Omental fat pad (tissue), 4 donors: ENCODE data around the gene CRY1. TPM values are rescaled to one million over a fixed set of nuclear protein-coding genes. Genes with fewer than 3 reads are reported as not detected.
"Not testable (repeated sequence)": the region's sequence is repeated elsewhere in the genome, so short reads cannot be mapped to it uniquely, and the experiment has no call there.

Experiments used
- ATAC-seq: fragments of 150-250 bp; one replicate; pipeline ENCODE4 v1.9.1; 2016; ENCODE audit warnings: mild to moderate bottlenecking, moderate library complexity; ENCODE audit not compliant: low FRiP score
- DNase-seq: peaks from one replicate; pipeline ENCODE4 v3.0.0-alpha.2; 2019; ENCODE audit warnings: low spot score
- CTCF ChIP-seq, 3 donors: fragments of 450-650 bp; IDR thresholded peaks; one replicate each; pipeline ENCODE4 v1.5.1; 2016 to 2017; ENCODE audit warnings: antibody characterized with exemption in 3 of 3, mild to moderate bottlenecking in 3 of 3, moderate library complexity in 2 of 3
- total RNA-seq, 4 donors: library from RNA; depleted of rRNA; stranded (reverse); fragments of >200 nt; gene quantifications; one replicate each; pipeline ENCODE4 v1.1.0, GENCODE V29; 2016

The CRY1 gene
- total RNA-seq, 4 donors from 2014 or later: 20.7 to 97.0 (median 52.9) TPM

GRCh38 chr12:107011519-107011918, 81.8 kb downstream of the CRY1 start:
- ATAC-seq (no peak), DNase-seq (no peak)
- TF ChIP-seq CTCF (IDR thresholded peaks at IDR 0.05): no peak

GRCh38 chr12:107007411-107007810, 85.9 kb downstream of the CRY1 start:
- ATAC-seq (no peak), DNase-seq (no peak)

GRCh38 chr12:107002665-107003064, 90.7 kb downstream of the CRY1 start:
- not testable (repeated sequence) for ATAC-seq, DNase-seq

More at GRCh38 chr12:107007411-107007810, 85.9 kb downstream of the CRY1 start:
- TF ChIP-seq CTCF (IDR thresholded peaks at IDR 0.05): no peak

GRCh38 chr12:106999446-106999845, 93.9 kb downstream of the CRY1 start:
- ATAC-seq (peak; percentile 54), DNase-seq (no peak)
- TF ChIP-seq CTCF (IDR thresholded peaks at IDR 0.05): no peak

- TF ChIP-seq CTCF (IDR thresholded peaks at IDR 0.05): no peak
- DNase-seq (no peak), ATAC-seq (no peak)
Measured at GRCh38 chr12:106997916-106998315, 95.4 kb downstream of the CRY1 start.

GRCh38 chr12:106996102-106996501, 97.2 kb downstream of the CRY1 start:
- ATAC-seq: not testable (repeated sequence)

GRCh38 chr12:106994579-106995220, 98.6 kb downstream of the CRY1 start:
- TF ChIP-seq CTCF (IDR thresholded peaks at IDR 0.05): no peak
- ATAC-seq (peak; percentile 55), DNase-seq (no peak)

More at GRCh38 chr12:106996102-106996501, 97.2 kb downstream of the CRY1 start:
- not testable (repeated sequence) for DNase-seq

- no peak for DNase-seq
- TF ChIP-seq CTCF (IDR thresholded peaks at IDR 0.05): no peak
- no peak for ATAC-seq
Measured at GRCh38 chr12:106987846-106988245, 105.5 kb downstream of the CRY1 start.
